GM12878 (cell line): ENCODE data around the gene TEC.

Experiments
- CREB1 ChIP-seq: IDR thresholded peaks from 2 replicates; pipeline ENCODE4 v1.6.1; 2012; ENCODE audit warnings: low read depth, mild to moderate bottlenecking, inconsistent platforms
- CTCF ChIP-seq, 3 experiments: IDR thresholded peaks in 2 of 3; conservative IDR thresholded peaks in 1 of 3; 2 replicates each; pipeline ENCODE4 v1.5.1; 2011; ENCODE audit warnings: low read depth in 3 of 3, low read length in 3 of 3, mild to moderate bottlenecking in 3 of 3, control low read depth in 2 of 3, moderate library complexity in 2 of 3, inconsistent platforms in 1 of 3, mixed read lengths in 1 of 3; ENCODE audit not compliant: control insufficient read depth in 2 of 3, insufficient read depth in 1 of 3; ENCODE audit errors: extremely low read depth in 1 of 3
- EGR1 ChIP-seq, 2 experiments: IDR thresholded peaks; 1 replicate in 1 of 2; 2 replicates in 1 of 2; pipeline ENCODE4 v1.6.1; 2011 to 2012; ENCODE audit warnings: low read depth in 2 of 2, low read length in 2 of 2, borderline replicate concordance in 1 of 2, mild to moderate bottlenecking in 1 of 2, moderate library complexity in 1 of 2
- EZH2 ChIP-seq: IDR thresholded peaks from 2 replicates; pipeline ENCODE4 v1.6.1; 2012; ENCODE audit warnings: low read depth, mild to moderate bottlenecking, control low read depth, inconsistent platforms, low read length, borderline replicate concordance; ENCODE audit not compliant: control insufficient read depth
- POLR2A ChIP-seq: IDR thresholded peaks from 2 replicates; pipeline ENCODE4 v1.6.1; 2011; ENCODE audit warnings: low read depth, mild to moderate bottlenecking, low read length
- SREBF2 ChIP-seq: IDR thresholded peaks from 2 replicates; pipeline ENCODE4 v1.6.1; 2012; ENCODE audit warnings: mild to moderate bottlenecking, low read length
- TF ChIP-seq, protein P1 (sequence below): IDR thresholded peaks from 2 replicates; pipeline ENCODE4 v1.6.1; 2012; ENCODE audit warnings: low read depth, low read length, improper control_type of control experiment
- TF ChIP-seq, protein P2 (sequence below): IDR thresholded peaks from 2 replicates; pipeline ENCODE4 v1.6.1; 2011; ENCODE audit warnings: borderline replicate concordance, low read depth, mild to moderate bottlenecking, moderate library complexity, mixed read lengths, low read length; ENCODE audit not compliant: insufficient read depth; ENCODE audit errors: extremely low read length
- TF ChIP-seq, protein P3 (sequence below): IDR thresholded peaks from 2 replicates; pipeline ENCODE4 v1.6.1; 2012; ENCODE audit warnings: low read length, inconsistent platforms

DNA sequence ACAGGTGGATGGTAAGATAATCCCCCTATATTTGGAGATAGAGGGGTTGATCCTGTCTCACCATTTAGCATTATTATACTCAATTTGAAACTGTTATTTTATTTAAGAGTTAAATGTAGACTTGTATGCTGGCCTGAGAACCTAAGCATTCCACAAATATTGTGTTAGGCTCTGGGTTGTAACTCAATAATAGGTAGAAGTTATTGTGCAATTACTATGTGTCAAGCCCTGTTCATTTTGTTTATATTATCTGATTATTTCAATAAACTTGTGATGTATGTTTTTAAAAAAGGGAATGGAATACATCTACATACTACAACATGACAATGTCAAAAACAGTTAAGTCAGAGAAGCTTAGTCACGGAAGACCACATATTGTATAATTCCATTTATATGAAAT is 122.0 kb downstream of the TEC start:
- TF ChIP-seq POLR2A (no peak), CTCF (IDR thresholded peaks at IDR 0.05 in 2 of 3, conservative IDR thresholded peaks at IDR 0.05 in 1 of 3; ENCODE audit: control insufficient read depth in 2 of 3, extremely low read depth in 1 of 3, insufficient read depth in 1 of 3, low read depth in 3 of 3, low read length in 3 of 3) (no peak), SREBF2 (no peak), EZH2 (no peak), CREB1 (no peak), EGR1 (IDR thresholded peaks at IDR 0.05; ENCODE audit: borderline replicate concordance in 1 of 2, low read depth in 2 of 2, low read length in 2 of 2) (no peak)
- TF ChIP-seq, protein P1, sequence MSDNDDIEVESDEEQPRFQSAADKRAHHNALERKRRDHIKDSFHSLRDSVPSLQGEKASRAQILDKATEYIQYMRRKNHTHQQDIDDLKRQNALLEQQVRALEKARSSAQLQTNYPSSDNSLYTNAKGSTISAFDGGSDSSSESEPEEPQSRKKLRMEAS, result no peak
- TF ChIP-seq, protein P2, sequence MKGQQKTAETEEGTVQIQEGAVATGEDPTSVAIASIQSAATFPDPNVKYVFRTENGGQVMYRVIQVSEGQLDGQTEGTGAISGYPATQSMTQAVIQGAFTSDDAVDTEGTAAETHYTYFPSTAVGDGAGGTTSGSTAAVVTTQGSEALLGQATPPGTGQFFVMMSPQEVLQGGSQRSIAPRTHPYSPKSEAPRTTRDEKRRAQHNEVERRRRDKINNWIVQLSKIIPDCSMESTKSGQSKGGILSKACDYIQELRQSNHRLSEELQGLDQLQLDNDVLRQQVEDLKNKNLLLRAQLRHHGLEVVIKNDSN, result no peak
- TF ChIP-seq, protein P3, sequence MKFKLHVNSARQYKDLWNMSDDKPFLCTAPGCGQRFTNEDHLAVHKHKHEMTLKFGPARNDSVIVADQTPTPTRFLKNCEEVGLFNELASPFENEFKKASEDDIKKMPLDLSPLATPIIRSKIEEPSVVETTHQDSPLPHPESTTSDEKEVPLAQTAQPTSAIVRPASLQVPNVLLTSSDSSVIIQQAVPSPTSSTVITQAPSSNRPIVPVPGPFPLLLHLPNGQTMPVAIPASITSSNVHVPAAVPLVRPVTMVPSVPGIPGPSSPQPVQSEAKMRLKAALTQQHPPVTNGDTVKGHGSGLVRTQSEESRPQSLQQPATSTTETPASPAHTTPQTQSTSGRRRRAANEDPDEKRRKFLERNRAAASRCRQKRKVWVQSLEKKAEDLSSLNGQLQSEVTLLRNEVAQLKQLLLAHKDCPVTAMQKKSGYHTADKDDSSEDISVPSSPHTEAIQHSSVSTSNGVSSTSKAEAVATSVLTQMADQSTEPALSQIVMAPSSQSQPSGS, result no peak
